ENCODE data around the gene MATN3. TPM values are rescaled to one million over a fixed set of nuclear protein-coding genes. Genes with fewer than 3 reads are reported as not detected.

The MATN3 gene
- total RNA-seq, 4 donors from 2014 or later: 0.28 to 9.1 (median 1.5) TPM

GRCh38 chr2:20034821-20035220 is 22.4 kb upstream of the MATN3 start:
- DNase-seq (ENCODE audit: low spot score) (no peak), ATAC-seq (ENCODE audit: low FRiP score) (no peak)
- TF ChIP-seq, protein P1, sequence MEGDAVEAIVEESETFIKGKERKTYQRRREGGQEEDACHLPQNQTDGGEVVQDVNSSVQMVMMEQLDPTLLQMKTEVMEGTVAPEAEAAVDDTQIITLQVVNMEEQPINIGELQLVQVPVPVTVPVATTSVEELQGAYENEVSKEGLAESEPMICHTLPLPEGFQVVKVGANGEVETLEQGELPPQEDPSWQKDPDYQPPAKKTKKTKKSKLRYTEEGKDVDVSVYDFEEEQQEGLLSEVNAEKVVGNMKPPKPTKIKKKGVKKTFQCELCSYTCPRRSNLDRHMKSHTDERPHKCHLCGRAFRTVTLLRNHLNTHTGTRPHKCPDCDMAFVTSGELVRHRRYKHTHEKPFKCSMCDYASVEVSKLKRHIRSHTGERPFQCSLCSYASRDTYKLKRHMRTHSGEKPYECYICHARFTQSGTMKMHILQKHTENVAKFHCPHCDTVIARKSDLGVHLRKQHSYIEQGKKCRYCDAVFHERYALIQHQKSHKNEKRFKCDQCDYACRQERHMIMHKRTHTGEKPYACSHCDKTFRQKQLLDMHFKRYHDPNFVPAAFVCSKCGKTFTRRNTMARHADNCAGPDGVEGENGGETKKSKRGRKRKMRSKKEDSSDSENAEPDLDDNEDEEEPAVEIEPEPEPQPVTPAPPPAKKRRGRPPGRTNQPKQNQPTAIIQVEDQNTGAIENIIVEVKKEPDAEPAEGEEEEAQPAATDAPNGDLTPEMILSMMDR (IDR thresholded peaks at IDR 0.05): no peak

GRCh38 chr2:20034218-20034617 is 21.8 kb upstream of the MATN3 start:
- ATAC-seq (ENCODE audit: low FRiP score) (no peak), DNase-seq (ENCODE audit: low spot score) (no peak)
- TF ChIP-seq, protein P1 (IDR thresholded peaks at IDR 0.05): no peak

- DNase-seq (ENCODE audit: low spot score) (no peak), ATAC-seq (ENCODE audit: low FRiP score) (no peak)
- TF ChIP-seq, protein P1 (IDR thresholded peaks at IDR 0.05): no peak
Measured at GRCh38 chr2:20033322-20033721, 20.9 kb upstream of the MATN3 start.

GRCh38 chr2:20030224-20030623 is 17.8 kb upstream of the MATN3 start:
- no peak for ATAC-seq (ENCODE audit: low FRiP score)
- TF ChIP-seq, protein P1 (IDR thresholded peaks at IDR 0.05): no peak
- DNase-seq (ENCODE audit: low spot score): no peak

GRCh38 chr2:20027705-20028434 is 15.4 kb upstream of the MATN3 start:
- no peak for ATAC-seq (ENCODE audit: low FRiP score)
- TF ChIP-seq, protein P1 (IDR thresholded peaks at IDR 0.05): no peak

DNA sequence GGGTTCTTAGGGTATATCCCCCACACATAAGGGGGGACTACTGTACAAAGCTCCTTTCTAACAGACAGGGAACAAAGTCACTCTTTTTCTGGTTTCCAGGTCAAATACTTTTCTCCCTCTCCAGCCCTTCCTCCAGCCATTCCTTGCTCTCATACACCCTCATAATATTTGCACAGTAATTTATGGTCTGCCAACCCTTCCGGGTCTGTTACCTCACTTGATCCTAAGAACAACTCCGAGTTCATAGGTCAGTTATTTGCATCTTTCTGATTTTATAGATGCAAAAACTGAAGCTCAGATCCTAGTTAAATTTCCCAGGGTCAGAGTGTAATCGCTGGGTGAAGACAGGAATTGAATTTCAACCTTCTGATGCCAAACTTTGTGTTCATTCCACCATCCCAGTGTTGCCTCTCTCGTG is 14.8 kb upstream of the MATN3 start:
- TF ChIP-seq, protein P1 (IDR thresholded peaks at IDR 0.05): no peak
- DNase-seq (ENCODE audit: low spot score): no peak
- ATAC-seq (ENCODE audit: low FRiP score): no peak

More at GRCh38 chr2:20027705-20028434, 15.4 kb upstream of the MATN3 start:
- no peak for DNase-seq (ENCODE audit: low spot score)

All from omental fat pad (tissue), 4 donors.